Measurements from ENCODE around the gene KLHDC4. TPM values are rescaled to one million over a fixed set of nuclear protein-coding genes. Genes with fewer than 3 reads are reported as not detected.

Gene KLHDC4
- total and polyA plus RNA-seq, 2 of the 4 experiments (the other 2 are of a cell fraction) = 13.6 to 19.0 TPM

DNA sequence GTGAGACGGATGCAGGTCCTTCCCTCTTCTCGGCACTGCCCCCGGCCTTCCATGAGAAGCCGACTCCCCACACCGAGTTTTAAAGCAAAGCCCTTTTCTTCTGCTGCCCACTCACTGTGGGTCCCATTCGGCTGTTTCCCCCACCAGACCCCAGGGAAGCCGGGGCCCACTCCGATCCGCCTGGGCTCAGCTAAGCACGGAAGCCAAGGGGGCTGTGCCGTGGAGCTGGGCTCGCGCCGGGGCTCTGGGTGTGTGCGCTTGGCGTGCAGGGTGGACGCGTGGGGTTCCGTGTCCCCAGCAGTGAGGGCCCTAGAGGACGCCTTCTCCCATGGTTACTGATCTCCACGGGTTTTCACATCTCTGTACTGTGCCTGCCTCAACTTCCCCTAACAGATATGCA is 68.5 kb downstream of the KLHDC4 start:
- Histone ChIP-seq H3K4me1 (ENCODE audit: control insufficient read depth, insufficient read depth, low read length) (no peaks in the 10 kb centered on the region), H3K27ac (ENCODE audit: insufficient read depth, low read length) (no peak overlapping the region), H3K9ac (ENCODE audit: low read depth, low read length) (no peak overlapping the region), H2BK120ac (ENCODE audit: low read depth, low read length) (no peak overlapping the region), H2AFZ (replicated peaks; ENCODE audit: low read length, poor library complexity) (no peak overlapping the region), H3K9me1 (ENCODE audit: insufficient read depth, low read length) (no peaks in the 10 kb centered on the region), H4K20me1 (ENCODE audit: insufficient read depth, low read length) (peaks cover 3% of the 10 kb centered on the region), H4K5ac (ENCODE audit: low read depth, low read length) (no peak overlapping the region), H2BK5ac (ENCODE audit: low read depth, low read length, poor library complexity, severe bottlenecking) (no peak overlapping the region), H2BK15ac (ENCODE audit: low read depth, low read length) (no peak overlapping the region), H4K91ac (ENCODE audit: insufficient read depth, low read depth, low read length) (no peak overlapping the region), H4K8ac (ENCODE audit: low read depth in 2 of 2, low read length in 2 of 2) (no peak overlapping the region), H3K79me1 (ENCODE audit: low read depth in 1 of 2, low read length in 2 of 2) (no peaks in the 10 kb centered on the region), H3K56ac (ENCODE audit: extremely low read depth, insufficient read depth, low read length) (no peak overlapping the region), H3K9me3 (ENCODE audit: control insufficient read depth, insufficient read depth, low read length) (no peaks in the 10 kb centered on the region), H3K23ac (ENCODE audit: low read depth, low read length) (no peak overlapping the region), H2AK5ac (ENCODE audit: low read depth, low read length) (no peak overlapping the region), H3K4me2 (ENCODE audit: low read depth, low read length) (no peak overlapping the region), H3K18ac (ENCODE audit: low read depth, low read length) (no peak overlapping the region), H3K4me3 (ENCODE audit: insufficient read depth, low read depth, low read length) (no peak overlapping the region), H3K14ac (replicated peaks; ENCODE audit: low read depth, low read length) (no peak overlapping the region), H2AK9ac (replicated peaks; ENCODE audit: low read depth, low read length, poor library complexity) (no peak overlapping the region), H2BK20ac (ENCODE audit: low read depth, low read length) (no peak overlapping the region), H3K4ac (ENCODE audit: low read depth, low read length) (no peak overlapping the region), H3K36me3 (ENCODE audit: control insufficient read depth, insufficient read depth, low read length) (peaks cover 12% of the 10 kb centered on the region; the same call in 1 of the 2 replicates), H3K27me3 (ENCODE audit: control insufficient read depth, insufficient read depth, low read length) (no peaks in the 10 kb centered on the region)
- TF ChIP-seq RCOR1 (IDR thresholded peaks at IDR 0.05; ENCODE audit: insufficient replicate concordance, low read length) (no peak), CEBPB (IDR thresholded peaks at IDR 0.05; ENCODE audit: low read depth, low read length) (no peak), MXI1 (IDR thresholded peaks at IDR 0.05; ENCODE audit: borderline replicate concordance, low read depth, low read length) (no peak), RAD21 (IDR thresholded peaks at IDR 0.05; ENCODE audit: low read length) (no peak), NFE2L2 (IDR thresholded peaks at IDR 0.05; ENCODE audit: low read depth, low read length) (no peak), MAZ (IDR thresholded peaks at IDR 0.05; ENCODE audit: borderline replicate concordance, low read depth, low read length) (no peak), SMC3 (IDR thresholded peaks at IDR 0.05; ENCODE audit: low read depth, low read length) (no peak), CHD1 (IDR thresholded peaks at IDR 0.05; ENCODE audit: low read depth, low read length) (no peak), RFX5 (IDR thresholded peaks at IDR 0.05; ENCODE audit: low read depth, low read length) (no peak), POLR2A (IDR thresholded peaks at IDR 0.05; ENCODE audit: low read depth, low read length) (no peak), BHLHE40 (IDR thresholded peaks at IDR 0.05; ENCODE audit: low read depth, low read length) (no peak), FOS (IDR thresholded peaks at IDR 0.05; ENCODE audit: low read depth, low read length) (no peak), MAFK (IDR thresholded peaks at IDR 0.05; ENCODE audit: low read depth, low read length) (no peak)
- TF ChIP-seq, protein P1, sequence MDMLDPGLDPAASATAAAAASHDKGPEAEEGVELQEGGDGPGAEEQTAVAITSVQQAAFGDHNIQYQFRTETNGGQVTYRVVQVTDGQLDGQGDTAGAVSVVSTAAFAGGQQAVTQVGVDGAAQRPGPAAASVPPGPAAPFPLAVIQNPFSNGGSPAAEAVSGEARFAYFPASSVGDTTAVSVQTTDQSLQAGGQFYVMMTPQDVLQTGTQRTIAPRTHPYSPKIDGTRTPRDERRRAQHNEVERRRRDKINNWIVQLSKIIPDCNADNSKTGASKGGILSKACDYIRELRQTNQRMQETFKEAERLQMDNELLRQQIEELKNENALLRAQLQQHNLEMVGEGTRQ (IDR thresholded peaks at IDR 0.05; ENCODE audit: low read depth, low read length) = no peak
- TF ChIP-seq, protein P2, sequence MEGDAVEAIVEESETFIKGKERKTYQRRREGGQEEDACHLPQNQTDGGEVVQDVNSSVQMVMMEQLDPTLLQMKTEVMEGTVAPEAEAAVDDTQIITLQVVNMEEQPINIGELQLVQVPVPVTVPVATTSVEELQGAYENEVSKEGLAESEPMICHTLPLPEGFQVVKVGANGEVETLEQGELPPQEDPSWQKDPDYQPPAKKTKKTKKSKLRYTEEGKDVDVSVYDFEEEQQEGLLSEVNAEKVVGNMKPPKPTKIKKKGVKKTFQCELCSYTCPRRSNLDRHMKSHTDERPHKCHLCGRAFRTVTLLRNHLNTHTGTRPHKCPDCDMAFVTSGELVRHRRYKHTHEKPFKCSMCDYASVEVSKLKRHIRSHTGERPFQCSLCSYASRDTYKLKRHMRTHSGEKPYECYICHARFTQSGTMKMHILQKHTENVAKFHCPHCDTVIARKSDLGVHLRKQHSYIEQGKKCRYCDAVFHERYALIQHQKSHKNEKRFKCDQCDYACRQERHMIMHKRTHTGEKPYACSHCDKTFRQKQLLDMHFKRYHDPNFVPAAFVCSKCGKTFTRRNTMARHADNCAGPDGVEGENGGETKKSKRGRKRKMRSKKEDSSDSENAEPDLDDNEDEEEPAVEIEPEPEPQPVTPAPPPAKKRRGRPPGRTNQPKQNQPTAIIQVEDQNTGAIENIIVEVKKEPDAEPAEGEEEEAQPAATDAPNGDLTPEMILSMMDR (conservative IDR thresholded peaks at IDR 0.05; ENCODE audit: low read depth, low read length) = no peak
- TF ChIP-seq, protein P3, sequence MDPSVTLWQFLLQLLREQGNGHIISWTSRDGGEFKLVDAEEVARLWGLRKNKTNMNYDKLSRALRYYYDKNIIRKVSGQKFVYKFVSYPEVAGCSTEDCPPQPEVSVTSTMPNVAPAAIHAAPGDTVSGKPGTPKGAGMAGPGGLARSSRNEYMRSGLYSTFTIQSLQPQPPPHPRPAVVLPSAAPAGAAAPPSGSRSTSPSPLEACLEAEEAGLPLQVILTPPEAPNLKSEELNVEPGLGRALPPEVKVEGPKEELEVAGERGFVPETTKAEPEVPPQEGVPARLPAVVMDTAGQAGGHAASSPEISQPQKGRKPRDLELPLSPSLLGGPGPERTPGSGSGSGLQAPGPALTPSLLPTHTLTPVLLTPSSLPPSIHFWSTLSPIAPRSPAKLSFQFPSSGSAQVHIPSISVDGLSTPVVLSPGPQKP (IDR thresholded peaks at IDR 0.05; ENCODE audit: borderline replicate concordance, low read depth, low read length) = no peak
- POLR2A ChIA-PET (ENCODE audit: unreplicated experiment) = no interaction called here
- no peak for DNase-seq
- in situ Hi-C loops (cut with MboI; ENCODE audit: low sequenced_read_pairs) = no loop called here
- CTCF ChIA-PET = no interaction called here
- intact Hi-C loops (cut with micrococcal nuclease) = no loop called here
- dilution Hi-C loops (cut with HindIII; ENCODE audit: low sequenced_read_pairs, unreplicated experiment) = no loop called here
- no TSS peak for BruUV-seq (replicated peaks)
- WGBS, 2 experiments (ENCODE audit: extremely low coverage in 2 of 2, insufficient read length in 1 of 2) = 98% methylated on average over 11 of the region's 21 CpGs; no CpG with 5 or more reads in 1 of the 2 experiments
- ATAC-seq (ENCODE audit: low read depth) = no peak

All from IMR-90 (cell line).